Fibroblast of lung (primary cell): ENCODE data around the gene ZNF394.

ENCODE experiments used
- EZH2 ChIP-seq: IDR thresholded peaks from 2 replicates; pipeline ENCODE4 v1.5.1; 2012; ENCODE audit warnings: low read length, control low read depth, mild to moderate bottlenecking; ENCODE audit errors: missing control alignments
- TF ChIP-seq, protein P1 (sequence below), 2 donors: IDR thresholded peaks in 1 of 2; conservative IDR thresholded peaks in 1 of 2; 1 replicate in 1 of 2; 2 replicates in 1 of 2; pipeline ENCODE4 v1.5.1; 2011 to 2012; ENCODE audit warnings: low read length in 2 of 2, control low read depth in 1 of 2, inconsistent platforms in 1 of 2, low read depth in 1 of 2, mild to moderate bottlenecking in 1 of 2

DNA sequence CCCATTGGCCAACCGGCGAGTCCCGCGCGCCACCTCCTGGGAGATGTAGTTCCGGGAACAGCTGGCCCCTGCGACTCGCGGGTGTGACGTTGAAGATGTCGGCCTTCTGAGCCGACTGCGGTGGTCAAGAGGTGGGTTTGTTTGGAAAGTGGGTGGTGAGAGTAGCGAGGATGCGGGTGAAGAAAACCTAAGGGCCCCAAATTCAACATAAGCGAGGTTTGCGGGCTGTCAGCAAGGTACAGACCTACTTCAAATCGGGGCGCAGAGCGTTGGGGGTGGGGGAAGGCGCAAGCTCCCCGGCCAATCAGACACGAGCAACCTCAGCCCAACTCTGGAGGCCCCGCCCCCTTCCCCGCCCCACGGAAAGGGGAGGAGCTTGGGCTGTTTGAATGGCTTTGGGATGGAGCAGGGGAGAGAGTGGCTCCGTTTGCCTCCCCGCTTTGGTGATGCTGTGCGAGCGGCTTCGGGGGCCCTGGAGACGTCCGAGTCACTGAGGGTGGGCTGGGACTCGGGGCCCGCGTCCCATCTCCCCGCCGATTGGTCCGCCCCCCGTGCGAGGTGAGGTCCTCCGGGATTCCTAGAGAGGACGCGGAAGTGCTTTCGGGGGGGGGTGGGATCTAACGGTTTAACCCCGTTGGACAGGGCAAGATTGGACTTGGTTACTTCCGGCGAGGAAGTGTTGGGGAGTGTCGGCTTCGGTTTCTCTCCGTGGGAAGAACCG lies 4.7 kb upstream of the ZNF394 start, which contains the start of gene ZKSCAN5:
- TF ChIP-seq, protein P1, sequence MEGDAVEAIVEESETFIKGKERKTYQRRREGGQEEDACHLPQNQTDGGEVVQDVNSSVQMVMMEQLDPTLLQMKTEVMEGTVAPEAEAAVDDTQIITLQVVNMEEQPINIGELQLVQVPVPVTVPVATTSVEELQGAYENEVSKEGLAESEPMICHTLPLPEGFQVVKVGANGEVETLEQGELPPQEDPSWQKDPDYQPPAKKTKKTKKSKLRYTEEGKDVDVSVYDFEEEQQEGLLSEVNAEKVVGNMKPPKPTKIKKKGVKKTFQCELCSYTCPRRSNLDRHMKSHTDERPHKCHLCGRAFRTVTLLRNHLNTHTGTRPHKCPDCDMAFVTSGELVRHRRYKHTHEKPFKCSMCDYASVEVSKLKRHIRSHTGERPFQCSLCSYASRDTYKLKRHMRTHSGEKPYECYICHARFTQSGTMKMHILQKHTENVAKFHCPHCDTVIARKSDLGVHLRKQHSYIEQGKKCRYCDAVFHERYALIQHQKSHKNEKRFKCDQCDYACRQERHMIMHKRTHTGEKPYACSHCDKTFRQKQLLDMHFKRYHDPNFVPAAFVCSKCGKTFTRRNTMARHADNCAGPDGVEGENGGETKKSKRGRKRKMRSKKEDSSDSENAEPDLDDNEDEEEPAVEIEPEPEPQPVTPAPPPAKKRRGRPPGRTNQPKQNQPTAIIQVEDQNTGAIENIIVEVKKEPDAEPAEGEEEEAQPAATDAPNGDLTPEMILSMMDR (conservative IDR thresholded peaks at IDR 0.05 in 1 of 2, IDR thresholded peaks at IDR 0.05 in 1 of 2; ENCODE audit: low read depth in 1 of 2, low read length in 2 of 2): no peak
- TF ChIP-seq EZH2: no peak
